C4-2B (cell line): ENCODE results near the gene ACTR8.

Experiments
- CTCF ChIP-seq: fragments of 450-650 bp; conservative IDR thresholded peaks from 2 replicates; pipeline ENCODE4 v1.5.1; 2017; ENCODE audit warnings: mild to moderate bottlenecking
- ZFX ChIP-seq: fragments of 450-650 bp; IDR thresholded peaks from 2 replicates; pipeline ENCODE4 v1.6.1; 2017

- TF ChIP-seq CTCF (no peak), ZFX (no peak)
Observed at GRCh38 chr3:53826048-53826447, 55.9 kb downstream of the ACTR8 start.
